Measurements from ENCODE around the gene HBA1. TPM values are rescaled to one million over a fixed set of nuclear protein-coding genes. Genes with fewer than 3 reads are reported as not detected.

Gene HBA1
- total and polyA plus RNA-seq, 2 of the 8 experiments (the other 6 are each of a cell fraction or from before 2014, with no cell fraction given): 2.3 TPM

DNA sequence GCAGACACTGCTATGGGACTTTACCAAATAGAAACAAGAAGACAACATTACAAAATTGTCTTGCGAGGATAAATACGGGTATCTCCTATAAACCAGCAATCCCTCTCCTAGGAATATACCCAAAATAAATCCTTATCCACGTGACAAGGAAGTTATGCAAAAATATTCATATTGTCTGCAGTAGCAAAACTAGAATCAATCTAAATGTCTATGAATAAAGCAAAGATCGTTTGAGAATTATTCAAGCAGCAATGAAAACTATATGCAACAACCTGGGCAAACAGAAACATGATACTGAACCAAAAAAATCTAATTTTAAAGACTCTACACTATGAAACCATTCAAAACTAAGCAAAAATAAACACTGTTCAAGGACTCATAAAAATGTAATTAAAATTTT, 43.5 kb downstream of the HBA1 start (continued):
- no peak for TF ChIP-seq NANOG (IDR thresholded peaks at IDR 0.05; ENCODE audit: insufficient read depth, low read depth, low read length, poor library complexity, severe bottlenecking)

Small RNA genes lying within 50 kb of the gene (small RNA-seq; reads per million reads assigned to genes)
- gene RF00019 (ENCODE audit: insufficient read depth): not detected

Other genes with a start within 250 kb of the HBA1 start
- gene POLR3K, start 123.1 kb upstream of the HBA1 start, total RNA-seq (2021; fragmentation: NEBNext Ultra II Directional; extraction: Animal tissue kit (Norgen Biotek cat#: 25700)): 45.4 and 49.6 TPM in 2 replicates
- gene POLR3K, start 123.1 kb upstream of the HBA1 start, polyA plus RNA-seq (2011; rRNA removed): 76.5 and 80.5 TPM in 2 replicates
- gene SNRNP25, start 122.9 kb upstream of the HBA1 start, total RNA-seq (2021; fragmentation: NEBNext Ultra II Directional; extraction: Animal tissue kit (Norgen Biotek cat#: 25700)): 49.6 and 58.4 TPM in 2 replicates
- 45.2 and 53.0 TPM in 2 replicates for gene SNRNP25, start 122.9 kb upstream of the HBA1 start, polyA plus RNA-seq (2011; rRNA removed)
- 32.5 and 37.4 TPM in 2 replicates for gene RHBDF1, start 104.0 kb upstream of the HBA1 start, total RNA-seq (2021; fragmentation: NEBNext Ultra II Directional; extraction: Animal tissue kit (Norgen Biotek cat#: 25700))
- 51.6 and 76.9 TPM in 2 replicates for gene RHBDF1, start 104.0 kb upstream of the HBA1 start, polyA plus RNA-seq (2011; rRNA removed)
- 35.8 and 37.6 TPM in 2 replicates for gene MPG, start 98.5 kb upstream of the HBA1 start, total RNA-seq (2021; fragmentation: NEBNext Ultra II Directional; extraction: Animal tissue kit (Norgen Biotek cat#: 25700))
- 83.7 and 107 TPM in 2 replicates for gene MPG, start 98.5 kb upstream of the HBA1 start, polyA plus RNA-seq (2011; rRNA removed)
- gene NPRL3, start 38.0 kb upstream of the HBA1 start, total RNA-seq (2021; fragmentation: NEBNext Ultra II Directional; extraction: Animal tissue kit (Norgen Biotek cat#: 25700)): 34.2 and 37.8 TPM in 2 replicates
- gene NPRL3, start 38.0 kb upstream of the HBA1 start, polyA plus RNA-seq (2011; rRNA removed): 22.9 and 37.8 TPM in 2 replicates
- not detected in 2 replicates for gene HBZ, start 24.0 kb upstream of the HBA1 start, total RNA-seq (2021; fragmentation: NEBNext Ultra II Directional; extraction: Animal tissue kit (Norgen Biotek cat#: 25700))
- 0.12 TPM in 1 of 2 replicates, not detected in the other for gene HBZ, start 24.0 kb upstream of the HBA1 start, polyA plus RNA-seq (2011; rRNA removed)
- gene HBM, start 10.7 kb upstream of the HBA1 start, total RNA-seq (2021; fragmentation: NEBNext Ultra II Directional; extraction: Animal tissue kit (Norgen Biotek cat#: 25700)): not detected in 2 replicates
- 0.78 and 0.88 TPM in 2 replicates for gene HBM, start 10.7 kb upstream of the HBA1 start, polyA plus RNA-seq (2011; rRNA removed)
- gene HBA2, start 3.8 kb upstream of the HBA1 start, total RNA-seq (2021; fragmentation: NEBNext Ultra II Directional; extraction: Animal tissue kit (Norgen Biotek cat#: 25700)): 1.1 TPM in 1 of 2 replicates, not detected in the other
- gene HBA2, start 3.8 kb upstream of the HBA1 start, polyA plus RNA-seq (2011; rRNA removed): 6.1 and 8.1 TPM in 2 replicates
- gene HBQ1, start 3.8 kb downstream of the HBA1 start, total RNA-seq (2021; fragmentation: NEBNext Ultra II Directional; extraction: Animal tissue kit (Norgen Biotek cat#: 25700)): 1.4 and 2.9 TPM in 2 replicates
- gene HBQ1, start 3.8 kb downstream of the HBA1 start, polyA plus RNA-seq (2011; rRNA removed): 17.1 and 24.6 TPM in 2 replicates
- gene LUC7L, start 52.8 kb downstream of the HBA1 start, total RNA-seq (2021; fragmentation: NEBNext Ultra II Directional; extraction: Animal tissue kit (Norgen Biotek cat#: 25700)): 121 and 129 TPM in 2 replicates
- gene LUC7L, start 52.8 kb downstream of the HBA1 start, polyA plus RNA-seq (2011; rRNA removed): 49.7 and 75.8 TPM in 2 replicates
- gene FAM234A, start 58.1 kb downstream of the HBA1 start, total RNA-seq (2021; fragmentation: NEBNext Ultra II Directional; extraction: Animal tissue kit (Norgen Biotek cat#: 25700)): 104 and 108 TPM in 2 replicates
- 80.6 and 131 TPM in 2 replicates for gene FAM234A, start 58.1 kb downstream of the HBA1 start, polyA plus RNA-seq (2011; rRNA removed)
- 0.84 and 1.1 TPM in 2 replicates for gene RGS11, start 99.3 kb downstream of the HBA1 start, total RNA-seq (2021; fragmentation: NEBNext Ultra II Directional; extraction: Animal tissue kit (Norgen Biotek cat#: 25700))
- gene RGS11, start 99.3 kb downstream of the HBA1 start, polyA plus RNA-seq (2011; rRNA removed): 1.2 and 2.0 TPM in 2 replicates
- 1.2 and 2.8 TPM in 2 replicates for gene ARHGDIG, start 103.9 kb downstream of the HBA1 start, total RNA-seq (2021; fragmentation: NEBNext Ultra II Directional; extraction: Animal tissue kit (Norgen Biotek cat#: 25700))
- gene ARHGDIG, start 103.9 kb downstream of the HBA1 start, polyA plus RNA-seq (2011; rRNA removed): 2.9 and 4.5 TPM in 2 replicates
- 0.34 and 1.3 TPM in 2 replicates for gene PDIA2, start 106.5 kb downstream of the HBA1 start, total RNA-seq (2021; fragmentation: NEBNext Ultra II Directional; extraction: Animal tissue kit (Norgen Biotek cat#: 25700))
- gene PDIA2, start 106.5 kb downstream of the HBA1 start, polyA plus RNA-seq (2011; rRNA removed): 0.50 and 1.1 TPM in 2 replicates
- gene AXIN1, start 176.0 kb downstream of the HBA1 start, total RNA-seq (2021; fragmentation: NEBNext Ultra II Directional; extraction: Animal tissue kit (Norgen Biotek cat#: 25700)): 41.9 and 43.2 TPM in 2 replicates
- gene AXIN1, start 176.0 kb downstream of the HBA1 start, polyA plus RNA-seq (2011; rRNA removed): 12.5 and 26.7 TPM in 2 replicates
- gene MRPL28, start 193.9 kb downstream of the HBA1 start, total RNA-seq (2021; fragmentation: NEBNext Ultra II Directional; extraction: Animal tissue kit (Norgen Biotek cat#: 25700)): 88.9 and 95.7 TPM in 2 replicates
- gene MRPL28, start 193.9 kb downstream of the HBA1 start, polyA plus RNA-seq (2011; rRNA removed): 188 and 257 TPM in 2 replicates
- gene PGAP6, start 205.3 kb downstream of the HBA1 start, total RNA-seq (2021; fragmentation: NEBNext Ultra II Directional; extraction: Animal tissue kit (Norgen Biotek cat#: 25700)): 86.8 and 92.9 TPM in 2 replicates
- gene PGAP6, start 205.3 kb downstream of the HBA1 start, polyA plus RNA-seq (2011; rRNA removed): 364 and 441 TPM in 2 replicates
- 408 and 418 TPM in 2 replicates for gene NME4, start 220.5 kb downstream of the HBA1 start, total RNA-seq (2021; fragmentation: NEBNext Ultra II Directional; extraction: Animal tissue kit (Norgen Biotek cat#: 25700))
- 863 and 1,107 TPM in 2 replicates for gene NME4, start 220.5 kb downstream of the HBA1 start, polyA plus RNA-seq (2011; rRNA removed)
- gene DECR2, start 225.2 kb downstream of the HBA1 start, total RNA-seq (2021; fragmentation: NEBNext Ultra II Directional; extraction: Animal tissue kit (Norgen Biotek cat#: 25700)): 28.2 and 30.6 TPM in 2 replicates
- 39.9 and 58.5 TPM in 2 replicates for gene DECR2, start 225.2 kb downstream of the HBA1 start, polyA plus RNA-seq (2011; rRNA removed)
- 32.4 and 35.2 TPM in 2 replicates for gene RAB11FIP3, start 249.0 kb downstream of the HBA1 start, total RNA-seq (2021; fragmentation: NEBNext Ultra II Directional; extraction: Animal tissue kit (Norgen Biotek cat#: 25700))
- 9.3 and 16.6 TPM in 2 replicates for gene RAB11FIP3, start 249.0 kb downstream of the HBA1 start, polyA plus RNA-seq (2011; rRNA removed)